Measurements from ENCODE around the gene FUNDC2. TPM values are rescaled to one million over a fixed set of nuclear protein-coding genes. Genes with fewer than 3 reads are reported as not detected.

Gene FUNDC2
- polyA plus RNA-seq, 1 donor (not counting 4 experiments of a cell fraction or from before 2014, with no cell fraction given): 98.1 TPM

- dilution Hi-C loops (cut with MboI; ENCODE audit: extremely low pct_ligation_motif_present, low sequenced_read_pairs): no loop called here
- no peak for TF ChIP-seq CTCF (optimal IDR thresholded peaks at IDR 0.05 in 1 of 3, IDR thresholded peaks at IDR 0.05 in 1 of 3, conservative IDR thresholded peaks at IDR 0.05 in 1 of 3; ENCODE audit: extremely low read depth in 1 of 3, insufficient read depth in 2 of 3, low read length in 3 of 3)
- TF ChIP-seq EZH2 (IDR thresholded peaks at IDR 0.05; ENCODE audit: low read length): no peak
- Histone ChIP-seq H3K36me3 (ENCODE audit: control insufficient read depth in 2 of 2, extremely low read depth in 1 of 2, insufficient read depth in 2 of 2, low read length in 2 of 2) (no peaks in the 10 kb centered on the region), H3K27ac (ENCODE audit: control insufficient read depth, insufficient read depth, low read length) (no peak overlapping the region), H4K20me1 (ENCODE audit: control insufficient read depth, extremely low read depth, insufficient read depth, low read length) (no peaks in the 10 kb centered on the region), H3K79me2 (ENCODE audit: control insufficient read depth, insufficient read depth, low read length) (peaks cover 12% of the 10 kb centered on the region), H3K4me2 (ENCODE audit: control insufficient read depth, extremely low read depth, insufficient read depth, low read depth, low read length) (no peak overlapping the region), H3K4me1 (ENCODE audit: control insufficient read depth, extremely low read depth, insufficient read depth, low read length) (peaks cover 5% of the 10 kb centered on the region), H3K9ac (ENCODE audit: control insufficient read depth, extremely low read depth, insufficient read depth, low read length) (no peak overlapping the region), H3K4me3 (ENCODE audit: control insufficient read depth in 2 of 3, extremely low read depth in 1 of 3, insufficient read depth in 2 of 3, low read depth in 1 of 3, low read length in 3 of 3) (no peak overlapping the region), H3K9me1 (ENCODE audit: control insufficient read depth, extremely low read depth, insufficient read depth, low read length) (no peaks in the 10 kb centered on the region), H3K27me3 (ENCODE audit: control insufficient read depth, extremely low read depth, insufficient read depth, low read length) (no peaks in the 10 kb centered on the region), H2AFZ (ENCODE audit: control insufficient read depth, low read length) (no peak overlapping the region), H3K9me3 (ENCODE audit: control insufficient read depth, low read depth, low read length) (no peaks in the 10 kb centered on the region)
- no peak for DNase-seq (ENCODE audit: low read depth, low spot score)
- FAIRE-seq: no peak
These were observed 5.0 kb downstream of the FUNDC2 start for GRCh38 chrX:155031657-155032056.

GRCh38 chrX:155035688-155036087, 9.0 kb downstream of the FUNDC2 start:
- peaks cover 3% of the 10 kb centered on the region for H3K79me2 ChIP-seq (ENCODE audit: control insufficient read depth, insufficient read depth, low read length)
- H3K4me3 ChIP-seq (ENCODE audit: control insufficient read depth in 2 of 3, extremely low read depth in 1 of 3, insufficient read depth in 2 of 3, low read depth in 1 of 3, low read length in 3 of 3): no peak overlapping the region
- H3K36me3 ChIP-seq (ENCODE audit: control insufficient read depth in 2 of 2, extremely low read depth in 1 of 2, insufficient read depth in 2 of 2, low read length in 2 of 2): no peaks in the 10 kb centered on the region
- dilution Hi-C loops (cut with MboI; ENCODE audit: extremely low pct_ligation_motif_present, low sequenced_read_pairs): no loop called here
- H3K4me2 ChIP-seq (ENCODE audit: control insufficient read depth, extremely low read depth, insufficient read depth, low read depth, low read length): no peak overlapping the region
- TF ChIP-seq EZH2 (IDR thresholded peaks at IDR 0.05; ENCODE audit: low read length) (no peak), CTCF (optimal IDR thresholded peaks at IDR 0.05 in 1 of 3, IDR thresholded peaks at IDR 0.05 in 1 of 3, conservative IDR thresholded peaks at IDR 0.05 in 1 of 3; ENCODE audit: extremely low read depth in 1 of 3, insufficient read depth in 2 of 3, low read length in 3 of 3) (no peak)
- FAIRE-seq: no peak
- H2AFZ ChIP-seq (ENCODE audit: control insufficient read depth, low read length): no peak overlapping the region
- no peaks in the 10 kb centered on the region for H4K20me1 ChIP-seq (ENCODE audit: control insufficient read depth, extremely low read depth, insufficient read depth, low read length)
- H3K4me1 ChIP-seq (ENCODE audit: control insufficient read depth, extremely low read depth, insufficient read depth, low read length): no peaks in the 10 kb centered on the region
- no peak overlapping the region for H3K9ac ChIP-seq (ENCODE audit: control insufficient read depth, extremely low read depth, insufficient read depth, low read length)
- H3K9me1 ChIP-seq (ENCODE audit: control insufficient read depth, extremely low read depth, insufficient read depth, low read length): no peaks in the 10 kb centered on the region
- DNase-seq (ENCODE audit: low read depth, low spot score): no peak
- no peak overlapping the region for H3K27ac ChIP-seq (ENCODE audit: control insufficient read depth, insufficient read depth, low read length)
- no peaks in the 10 kb centered on the region for H3K27me3 ChIP-seq (ENCODE audit: control insufficient read depth, extremely low read depth, insufficient read depth, low read length)
- no peaks in the 10 kb centered on the region for H3K9me3 ChIP-seq (ENCODE audit: control insufficient read depth, low read depth, low read length)

Measured in keratinocyte (primary cell).